ENCODE data around the gene ZNF816. TPM values are rescaled to one million over a fixed set of nuclear protein-coding genes. Genes with fewer than 3 reads are reported as not detected.

Gene ZNF816
- total and polyA plus RNA-seq, 12 donors = 1.6 to 11.8 (median 5.2) TPM

GRCh38 chr19:52992109-52993004 is 29.7 kb upstream of the ZNF816 start:
- Histone ChIP-seq H3K9me3 (peaks cover 0 to 13% (median 0%) of the 10 kb centered on the region in 11 donors), H3K27ac (peak overlapping the region in 9 of 10 donors; percentile 40 to 71 (median 55)), H3K4me1 (peaks cover 0 to 20% (median 8%) of the 10 kb centered on the region in 9 donors), H3K36me3 (peaks cover 0 to 25% (median 0%) of the 10 kb centered on the region in 9 donors), H3K4me3 (peak overlapping the region; percentile 29 to 68 (median 56)), H3K27me3 (no peaks in the 10 kb centered on the region)
- 21% methylated on average over 26 of the region's 26 CpGs for WGBS, 2 donors
- peak; percentile 8 to 52 (median 29) for ATAC-seq
- intact Hi-C loops (cut with DNase I) = loop anchor here in 2 of 10 donors (2.0 to 10.0 kb wide), 2 partner anchors 30 to 202 kb away; partner anchors contain the start of genes ZNF665 (in 1 of the 2) and ZNF816 (in 1 of the 2)
- TF ChIP-seq, protein P1, sequence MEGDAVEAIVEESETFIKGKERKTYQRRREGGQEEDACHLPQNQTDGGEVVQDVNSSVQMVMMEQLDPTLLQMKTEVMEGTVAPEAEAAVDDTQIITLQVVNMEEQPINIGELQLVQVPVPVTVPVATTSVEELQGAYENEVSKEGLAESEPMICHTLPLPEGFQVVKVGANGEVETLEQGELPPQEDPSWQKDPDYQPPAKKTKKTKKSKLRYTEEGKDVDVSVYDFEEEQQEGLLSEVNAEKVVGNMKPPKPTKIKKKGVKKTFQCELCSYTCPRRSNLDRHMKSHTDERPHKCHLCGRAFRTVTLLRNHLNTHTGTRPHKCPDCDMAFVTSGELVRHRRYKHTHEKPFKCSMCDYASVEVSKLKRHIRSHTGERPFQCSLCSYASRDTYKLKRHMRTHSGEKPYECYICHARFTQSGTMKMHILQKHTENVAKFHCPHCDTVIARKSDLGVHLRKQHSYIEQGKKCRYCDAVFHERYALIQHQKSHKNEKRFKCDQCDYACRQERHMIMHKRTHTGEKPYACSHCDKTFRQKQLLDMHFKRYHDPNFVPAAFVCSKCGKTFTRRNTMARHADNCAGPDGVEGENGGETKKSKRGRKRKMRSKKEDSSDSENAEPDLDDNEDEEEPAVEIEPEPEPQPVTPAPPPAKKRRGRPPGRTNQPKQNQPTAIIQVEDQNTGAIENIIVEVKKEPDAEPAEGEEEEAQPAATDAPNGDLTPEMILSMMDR (IDR thresholded peaks at IDR 0.05) = no peak
- peak; percentile 5 to 22 for DNase-seq

DNA sequence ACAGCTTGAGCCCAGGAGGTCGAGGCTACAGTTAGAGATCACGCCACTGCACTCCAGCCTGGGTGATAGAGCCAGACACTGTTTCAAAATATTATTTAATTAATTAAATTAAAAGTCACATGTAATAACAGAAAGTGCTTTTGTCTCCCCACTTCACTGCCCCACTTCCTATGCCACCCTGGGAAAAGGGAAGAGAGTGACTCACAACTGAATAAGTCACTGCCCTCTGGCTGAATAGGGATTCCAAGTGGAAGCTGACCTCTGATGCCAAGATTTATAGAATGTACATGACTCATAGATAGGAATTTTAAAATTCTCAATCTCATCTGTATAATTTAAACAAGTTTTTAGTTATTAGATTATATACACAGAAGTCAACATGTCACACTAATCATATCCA is 28.8 kb upstream of the ZNF816 start:
- WGBS, 2 donors = 72 to 93% methylated on average over 2 of the region's 2 CpGs
- intact Hi-C loops (cut with DNase I) = loop anchor here in 1 of 10 donors (10.0 kb wide), 1 partner anchor 203 kb away; the partner anchor contains the start of gene ZNF665
- Histone ChIP-seq H3K27me3 (no peaks in the 10 kb centered on the region), H3K4me1 (peaks cover 0 to 20% (median 8%) of the 10 kb centered on the region in 9 donors), H3K36me3 (peaks cover 0 to 32% (median 1%) of the 10 kb centered on the region in 9 donors), H3K9me3 (peaks cover 0 to 14% (median 0%) of the 10 kb centered on the region in 11 donors), H3K4me3 (no peak overlapping the region), H3K27ac (peak overlapping the region in 1 of 10 donors; percentile 65)
- TF ChIP-seq, protein P1 (IDR thresholded peaks at IDR 0.05) = no peak
- ATAC-seq (no peak), DNase-seq (no peak)

DNA sequence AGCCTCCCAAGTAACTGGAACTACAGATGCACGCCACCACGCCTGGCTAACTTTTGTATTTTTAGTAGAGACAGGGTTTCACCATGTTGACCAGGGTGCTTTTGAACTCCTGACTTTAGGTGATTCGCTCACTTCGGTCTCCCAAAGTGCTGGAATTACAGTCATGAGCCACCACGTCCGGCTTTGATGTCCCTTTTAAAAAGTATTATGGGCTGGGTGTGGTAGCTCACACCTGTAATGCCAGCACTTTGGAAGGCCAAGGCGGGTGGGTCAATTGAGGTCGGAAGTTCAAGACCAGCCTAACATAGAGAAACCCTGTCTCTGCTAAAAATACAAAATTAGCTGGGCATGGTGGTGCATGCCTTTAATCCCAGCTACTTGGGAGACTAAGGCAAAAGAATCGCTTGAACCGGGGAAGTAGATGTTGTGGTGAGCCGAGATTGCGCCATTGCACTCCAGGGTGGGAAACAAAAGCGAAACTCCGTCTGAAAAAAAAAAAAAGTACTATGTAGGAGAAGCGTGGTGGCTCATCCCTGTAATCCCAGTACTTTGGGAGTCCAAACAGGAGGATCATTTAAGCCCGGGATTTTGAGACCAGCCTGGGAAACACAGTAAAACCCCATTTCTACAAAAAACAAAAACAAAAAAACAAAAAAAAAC is 28.2 kb upstream of the ZNF816 start:
- DNase-seq = no peak
- H3K36me3 ChIP-seq = peaks cover 0 to 38% (median 7%) of the 10 kb centered on the region in 9 donors
- H3K27ac ChIP-seq = no peak overlapping the region
- TF ChIP-seq, protein P1 (IDR thresholded peaks at IDR 0.05) = no peak
- H3K4me1 ChIP-seq = peaks cover 0 to 20% (median 8%) of the 10 kb centered on the region in 9 donors
- H3K9me3 ChIP-seq = peaks cover 0 to 19% (median 0%) of the 10 kb centered on the region in 11 donors
- H3K4me3 ChIP-seq = no peak overlapping the region
- intact Hi-C loops (cut with DNase I) = loop anchor here in 1 of 10 donors (10.0 kb wide), 1 partner anchor 204 kb away; the partner anchor contains the start of gene ZNF665
- ATAC-seq = no peak
- WGBS, 2 donors = 92 to 95% methylated on average over 16 of the region's 16 CpGs
- H3K27me3 ChIP-seq = no peaks in the 10 kb centered on the region

DNA sequence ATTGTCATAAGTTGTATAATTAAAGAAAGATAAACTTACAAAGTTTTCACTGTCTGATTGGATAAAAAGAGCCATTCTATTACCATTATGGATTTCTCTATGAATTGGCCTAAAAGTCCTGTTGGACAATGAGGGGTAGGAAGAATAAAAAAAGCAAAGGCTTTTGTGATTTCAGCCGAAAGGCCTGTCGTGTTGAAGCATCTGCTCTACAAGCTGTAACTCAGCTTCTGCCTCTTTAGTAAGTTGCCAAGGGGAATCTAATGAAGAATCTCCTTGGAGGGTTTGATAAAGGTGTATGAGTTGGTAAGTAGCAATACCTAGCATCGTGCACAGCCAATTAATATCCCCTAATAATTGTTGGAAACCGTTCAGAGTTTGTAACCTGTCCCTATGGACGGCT is 25.8 kb upstream of the ZNF816 start:
- intact Hi-C loops (cut with DNase I) = no loop called here
- Histone ChIP-seq H3K36me3 (peaks cover 0 to 49% (median 14%) of the 10 kb centered on the region in 9 donors), H3K27me3 (no peaks in the 10 kb centered on the region), H3K4me3 (no peak overlapping the region), H3K4me1 (peaks cover 0 to 16% (median 8%) of the 10 kb centered on the region in 9 donors), H3K9me3 (peaks cover 0 to 40% (median 0%) of the 10 kb centered on the region in 11 donors), H3K27ac (no peak overlapping the region)
- ATAC-seq (no peak), DNase-seq (no peak)
- WGBS, 2 donors = 91 to 94% methylated on average over 5 of the region's 5 CpGs
- TF ChIP-seq, protein P1 (IDR thresholded peaks at IDR 0.05) = no peak

Measured in heart right ventricle (tissue), 16 donors.